Bronchial epithelial cell (primary cell): Measurements from ENCODE around the gene MSH5. TPM values are rescaled to one million over a fixed set of nuclear protein-coding genes. Genes with fewer than 3 reads are reported as not detected.

Source experiments
- DNase-seq: peaks from one replicate; pipeline ENCODE4 v3.0.0-alpha.2; 2010; ENCODE audit warnings: low read depth
- FAIRE-seq: peaks from 2 replicates; lab custom pipeline; 2011; peaks lifted over from hg19 to GRCh38; lab: Jason Lieb, UNC
- H3K27me3 ChIP-seq: 2 replicates; pipeline ENCODE4 v1.5.1; 2011; ENCODE audit warnings: low read length; ENCODE audit not compliant: control insufficient read depth, insufficient read depth
- H3K36me3 ChIP-seq: 2 replicates; pipeline ENCODE4 v1.5.1; 2011; ENCODE audit warnings: low read length; ENCODE audit not compliant: control insufficient read depth, insufficient read depth
- H3K4me3 ChIP-seq: 2 replicates; pipeline ENCODE4 v1.5.1; 2011; ENCODE audit warnings: mild to moderate bottlenecking, low read depth, low read length, control low read depth
- CTCF ChIP-seq: IDR thresholded peaks from 2 replicates; pipeline ENCODE4 v1.5.1; 2011; ENCODE audit warnings: mild to moderate bottlenecking, moderate library complexity, low read length, control low read depth, inconsistent platforms; ENCODE audit not compliant: insufficient read depth, severe bottlenecking
- total RNA-seq: library from RNA; depleted of rRNA; stranded (reverse); fragments of >200 nt; gene quantifications from 2 replicates; pipeline ENCODE4 v1.2.1, GENCODE V29; 2014

Gene MSH5
- total RNA-seq, 1 donor from 2014 or later, result 3.4 TPM

GRCh38 chr6:31771992-31772358 is 32.2 kb downstream of the MSH5 start:
- no peak for DNase-seq
- TF ChIP-seq CTCF, result no peak
- H3K36me3 ChIP-seq, result no peaks in the 10 kb centered on the region
- no peak for FAIRE-seq
- H3K27me3 ChIP-seq, result no peaks in the 10 kb centered on the region
- no peak overlapping the region for H3K4me3 ChIP-seq

GRCh38 chr6:31775184-31775583 is 35.4 kb downstream of the MSH5 start:
- TF ChIP-seq CTCF, result no peak
- FAIRE-seq (no peak), DNase-seq (peak; percentile 19)

GRCh38 chr6:31775633-31776484 is 36.1 kb downstream of the MSH5 start:
- FAIRE-seq (no peak), DNase-seq (no peak)
- Histone ChIP-seq H3K27me3 (no peaks in the 10 kb centered on the region), H3K4me3 (no peak overlapping the region), H3K36me3 (peaks cover 14% of the 10 kb centered on the region)
- no peak for TF ChIP-seq CTCF

More at GRCh38 chr6:31775184-31775583, 35.4 kb downstream of the MSH5 start:
- Histone ChIP-seq H3K36me3 (peaks cover 9% of the 10 kb centered on the region), H3K4me3 (no peak overlapping the region), H3K27me3 (no peaks in the 10 kb centered on the region)

- H3K36me3 ChIP-seq, result peaks cover 19% of the 10 kb centered on the region
- FAIRE-seq, result no peak
- TF ChIP-seq CTCF, result no peak
- H3K4me3 ChIP-seq, result peak overlapping the region; percentile 19
- no peak for DNase-seq
- no peaks in the 10 kb centered on the region for H3K27me3 ChIP-seq
Measured at GRCh38 chr6:31776485-31776988, 36.7 kb downstream of the MSH5 start.

- DNase-seq, result peak; percentile 90
- H3K4me3 ChIP-seq, result peak within 1 kb of the TSS; percentile 19
- FAIRE-seq, result no peak
- TF ChIP-seq CTCF, result no peak
- no peaks in the 10 kb centered on the region for H3K27me3 ChIP-seq
- peaks cover 23% of the 10 kb centered on the region for H3K36me3 ChIP-seq
Measured at GRCh38 chr6:31776989-31777666, 37.3 kb downstream of the MSH5 start, which contains the start of gene VWA7. TSS of gene VWA7 (minus strand) at chr6:31777328. CDS start at chr6:31776779, 549 bp downstream.
